ENCODE results near the gene C2orf49.

- TF ChIP-seq GABPA (IDR thresholded peaks at IDR 0.05; ENCODE audit: borderline replicate concordance, insufficient read depth, low read length) (no peak), USF2 (IDR thresholded peaks at IDR 0.05; ENCODE audit: low read length) (no peak), CTCF (IDR thresholded peaks at IDR 0.05; ENCODE audit: control extremely low read depth in 1 of 3, insufficient read depth in 1 of 3, low read depth in 1 of 3, low read length in 3 of 3) (no peak), RFX5 (IDR thresholded peaks at IDR 0.05; ENCODE audit: borderline replicate concordance, low read depth, low read length) (no peak), RXRA (IDR thresholded peaks at IDR 0.05; ENCODE audit: insufficient read depth, low read depth, low read length) (no peak), CHD1 (IDR thresholded peaks at IDR 0.05; ENCODE audit: low read depth, low read length) (no peak), BACH1 (IDR thresholded peaks at IDR 0.05; ENCODE audit: low read length) (no peak), POLR2AphosphoS5 (IDR thresholded peaks at IDR 0.05; ENCODE audit: low read depth, low read length) (no peak), POU5F1 (IDR thresholded peaks at IDR 0.05; ENCODE audit: low read depth, low read length) (no peak), CHD2 (IDR thresholded peaks at IDR 0.05; ENCODE audit: low read length) (no peak), POLR2A (IDR thresholded peaks at IDR 0.05; ENCODE audit: control extremely low read depth in 1 of 2, low read depth in 2 of 2, low read length in 2 of 2) (no peak), ZNF274 (IDR thresholded peaks at IDR 0.05; ENCODE audit: borderline replicate concordance, extremely low read depth, low read length) (no peak)
Observed at GRCh38 chr2:105396254-105397024, 59.1 kb downstream of the C2orf49 start.

Data from H1 (cell line).